ENCODE results near the gene CAMKMT.

Gene CAMKMT

GRCh38 chr2:44770221-44771195, 408.8 kb downstream of the CAMKMT start:
- TF ChIP-seq ZNF274 (IDR thresholded peaks at IDR 0.05; ENCODE audit: low read depth, low read length) (no peak), SUZ12 (IDR thresholded peaks at IDR 0.05; ENCODE audit: extremely low read depth, insufficient read depth, insufficient read length) (no peak), YY1 (IDR thresholded peaks at IDR 0.05; ENCODE audit: insufficient read depth, insufficient read length) (no peak)
- Histone ChIP-seq H3K36me3 (ENCODE audit: insufficient read depth, insufficient read length, low read length) (no peaks in the 10 kb centered on the region), H3K9ac (ENCODE audit: insufficient read length, low read depth) (no peak overlapping the region), H3K4me1 (ENCODE audit: insufficient read depth, insufficient read length) (no peaks in the 10 kb centered on the region), H3K4me3 (ENCODE audit: insufficient read length, low read depth) (no peak overlapping the region), H3K27me3 (ENCODE audit: insufficient read depth, insufficient read length) (peaks cover 5% of the 10 kb centered on the region), H3K9me3 (ENCODE audit: insufficient read depth, low read length) (no peaks in the 10 kb centered on the region)
- no peak for DNase-seq (ENCODE audit: low read depth, low spot score)

GRCh38 chr2:44771522-44771921, 409.8 kb downstream of the CAMKMT start:
- TF ChIP-seq ZNF274 (IDR thresholded peaks at IDR 0.05; ENCODE audit: low read depth, low read length): no peak
- no peak for TF ChIP-seq SUZ12 (IDR thresholded peaks at IDR 0.05; ENCODE audit: extremely low read depth, insufficient read depth, insufficient read length)
- TF ChIP-seq YY1 (IDR thresholded peaks at IDR 0.05; ENCODE audit: insufficient read depth, insufficient read length): no peak
- Histone ChIP-seq H3K4me3 (ENCODE audit: insufficient read length, low read depth) (no peak overlapping the region), H3K4me1 (ENCODE audit: insufficient read depth, insufficient read length) (no peaks in the 10 kb centered on the region), H3K9me3 (ENCODE audit: insufficient read depth, low read length) (no peaks in the 10 kb centered on the region), H3K27me3 (ENCODE audit: insufficient read depth, insufficient read length) (peaks cover 11% of the 10 kb centered on the region), H3K36me3 (ENCODE audit: insufficient read depth, insufficient read length, low read length) (no peaks in the 10 kb centered on the region), H3K9ac (ENCODE audit: insufficient read length, low read depth) (no peak overlapping the region)
- DNase-seq (ENCODE audit: low read depth, low spot score): no peak

- H3K4me1 ChIP-seq (ENCODE audit: insufficient read depth, insufficient read length): no peaks in the 10 kb centered on the region
- DNase-seq (ENCODE audit: low read depth, low spot score): no peak
- no peaks in the 10 kb centered on the region for H3K36me3 ChIP-seq (ENCODE audit: insufficient read depth, insufficient read length, low read length)
- TF ChIP-seq YY1 (IDR thresholded peaks at IDR 0.05; ENCODE audit: insufficient read depth, insufficient read length) (no peak), ZNF274 (IDR thresholded peaks at IDR 0.05; ENCODE audit: low read depth, low read length) (no peak), SUZ12 (IDR thresholded peaks at IDR 0.05; ENCODE audit: extremely low read depth, insufficient read depth, insufficient read length) (no peak)
- no peak overlapping the region for H3K4me3 ChIP-seq (ENCODE audit: insufficient read length, low read depth)
- H3K9ac ChIP-seq (ENCODE audit: insufficient read length, low read depth): no peak overlapping the region
- peaks cover 17% of the 10 kb centered on the region for H3K27me3 ChIP-seq (ENCODE audit: insufficient read depth, insufficient read length)
- H3K9me3 ChIP-seq (ENCODE audit: insufficient read depth, low read length): no peaks in the 10 kb centered on the region
Measured at GRCh38 chr2:44772131-44772530, 410.4 kb downstream of the CAMKMT start.

GRCh38 chr2:44772669-44773378, 411.1 kb downstream of the CAMKMT start:
- TF ChIP-seq ZNF274 (IDR thresholded peaks at IDR 0.05; ENCODE audit: low read depth, low read length) (no peak), SUZ12 (IDR thresholded peaks at IDR 0.05; ENCODE audit: extremely low read depth, insufficient read depth, insufficient read length) (no peak), YY1 (IDR thresholded peaks at IDR 0.05; ENCODE audit: insufficient read depth, insufficient read length) (no peak)
- Histone ChIP-seq H3K36me3 (ENCODE audit: insufficient read depth, insufficient read length, low read length) (no peaks in the 10 kb centered on the region), H3K4me3 (ENCODE audit: insufficient read length, low read depth) (no peak overlapping the region), H3K4me1 (ENCODE audit: insufficient read depth, insufficient read length) (no peaks in the 10 kb centered on the region), H3K9ac (ENCODE audit: insufficient read length, low read depth) (no peak overlapping the region), H3K27me3 (ENCODE audit: insufficient read depth, insufficient read length) (peaks cover 24% of the 10 kb centered on the region), H3K9me3 (ENCODE audit: insufficient read depth, low read length) (no peaks in the 10 kb centered on the region)
- no peak for DNase-seq (ENCODE audit: low read depth, low spot score)

- peaks cover 37% of the 10 kb centered on the region for H3K27me3 ChIP-seq (ENCODE audit: insufficient read depth, insufficient read length)
- no peak for DNase-seq (ENCODE audit: low read depth, low spot score)
Measured at GRCh38 chr2:44774826-44775492, 413.2 kb downstream of the CAMKMT start.

GRCh38 chr2:44777036-44777435, 415.3 kb downstream of the CAMKMT start:
- peaks cover 14% of the 10 kb centered on the region; the same call in 1 of the 2 replicates for H3K9me3 ChIP-seq (ENCODE audit: insufficient read depth, low read length)
- H3K9ac ChIP-seq (ENCODE audit: insufficient read length, low read depth): no peak overlapping the region
- DNase-seq (ENCODE audit: low read depth, low spot score): no peak
- no peaks in the 10 kb centered on the region for H3K36me3 ChIP-seq (ENCODE audit: insufficient read depth, insufficient read length, low read length)
- TF ChIP-seq YY1 (IDR thresholded peaks at IDR 0.05; ENCODE audit: insufficient read depth, insufficient read length): no peak
- no peak for TF ChIP-seq SUZ12 (IDR thresholded peaks at IDR 0.05; ENCODE audit: extremely low read depth, insufficient read depth, insufficient read length)
- no peak for TF ChIP-seq ZNF274 (IDR thresholded peaks at IDR 0.05; ENCODE audit: low read depth, low read length)
- no peak overlapping the region for H3K4me3 ChIP-seq (ENCODE audit: insufficient read length, low read depth)
- peaks cover 47% of the 10 kb centered on the region for H3K27me3 ChIP-seq (ENCODE audit: insufficient read depth, insufficient read length)
- peaks cover 6% of the 10 kb centered on the region for H3K4me1 ChIP-seq (ENCODE audit: insufficient read depth, insufficient read length)

More at GRCh38 chr2:44774826-44775492, 413.2 kb downstream of the CAMKMT start:
- 0 out of 2 replicates have a peak, but pooled peaks cover 4% of the 10 kb centered on the region for H3K9me3 ChIP-seq (ENCODE audit: insufficient read depth, low read length)
- peaks cover 6% of the 10 kb centered on the region for H3K4me1 ChIP-seq (ENCODE audit: insufficient read depth, insufficient read length)
- no peak overlapping the region for H3K9ac ChIP-seq (ENCODE audit: insufficient read length, low read depth)
- TF ChIP-seq SUZ12 (IDR thresholded peaks at IDR 0.05; ENCODE audit: extremely low read depth, insufficient read depth, insufficient read length) (no peak), YY1 (IDR thresholded peaks at IDR 0.05; ENCODE audit: insufficient read depth, insufficient read length) (no peak), ZNF274 (IDR thresholded peaks at IDR 0.05; ENCODE audit: low read depth, low read length) (no peak)
- no peaks in the 10 kb centered on the region for H3K36me3 ChIP-seq (ENCODE audit: insufficient read depth, insufficient read length, low read length)
- H3K4me3 ChIP-seq (ENCODE audit: insufficient read length, low read depth): no peak overlapping the region

Data from NT2/D1 (cell line).